Panc1 (cell line): ENCODE results near the gene MRPL40.

ENCODE experiments used
- CTCF ChIP-seq: fragments of 450-650 bp; IDR thresholded peaks from 2 replicates; pipeline ENCODE4 v1.5.1; 2017; ENCODE audit warnings: mild to moderate bottlenecking
- POLR2AphosphoS5 ChIP-seq: IDR thresholded peaks from 2 replicates; pipeline ENCODE4 v1.6.1; 2012; ENCODE audit warnings: mild to moderate bottlenecking, low read depth, low read length, moderate library complexity
- REST ChIP-seq, 2 experiments: IDR thresholded peaks; 2 replicates each; pipeline ENCODE4 v1.6.1; 2011 to 2012; ENCODE audit warnings: low read depth in 2 of 2, control low read depth in 1 of 2, low read length in 1 of 2, mild to moderate bottlenecking in 1 of 2, moderate library complexity in 1 of 2; ENCODE audit not compliant: insufficient read depth in 1 of 2
- SIN3A ChIP-seq: IDR thresholded peaks from 2 replicates; pipeline ENCODE4 v1.6.1; 2012; ENCODE audit warnings: low read depth, mild to moderate bottlenecking, low read length, moderate library complexity, borderline replicate concordance; ENCODE audit not compliant: insufficient read depth
- TCF7L2 ChIP-seq: IDR thresholded peaks from 2 replicates; pipeline ENCODE4 v1.6.1; 2011; ENCODE audit warnings: mild to moderate bottlenecking, low read depth, low read length, inconsistent platforms

- TF ChIP-seq TCF7L2 (no peak), CTCF (no peak), POLR2AphosphoS5 (no peak), SIN3A (no peak), REST (IDR thresholded peaks at IDR 0.05; ENCODE audit: insufficient read depth in 1 of 2, low read depth in 2 of 2, low read length in 1 of 2) (no peak)
Measured at GRCh38 chr22:19460036-19460435, 27.7 kb downstream of the MRPL40 start.
